A673 (cell line): ENCODE results near the gene FNDC3B.

ENCODE experiments used
- EZH2 ChIP-seq: fragments of 200-600 bp; sonication (generic); IDR thresholded peaks from 2 replicates; pipeline ENCODE4 v1.6.1; 2017; ENCODE audit warnings: borderline replicate concordance, low read depth, mild to moderate bottlenecking, mixed read lengths, antibody characterized with exemption, low read length; ENCODE audit not compliant: poor library complexity, severe bottlenecking
- TF ChIP-seq, protein P1 (sequence below): fragments of 300-800, 200-600 bp; sonication (generic); conservative IDR thresholded peaks from 2 replicates; pipeline ENCODE4 v1.5.1; 2017; ENCODE audit warnings: low read depth, mild to moderate bottlenecking, antibody characterized with exemption, low read length, moderate library complexity, mixed read lengths

DNA sequence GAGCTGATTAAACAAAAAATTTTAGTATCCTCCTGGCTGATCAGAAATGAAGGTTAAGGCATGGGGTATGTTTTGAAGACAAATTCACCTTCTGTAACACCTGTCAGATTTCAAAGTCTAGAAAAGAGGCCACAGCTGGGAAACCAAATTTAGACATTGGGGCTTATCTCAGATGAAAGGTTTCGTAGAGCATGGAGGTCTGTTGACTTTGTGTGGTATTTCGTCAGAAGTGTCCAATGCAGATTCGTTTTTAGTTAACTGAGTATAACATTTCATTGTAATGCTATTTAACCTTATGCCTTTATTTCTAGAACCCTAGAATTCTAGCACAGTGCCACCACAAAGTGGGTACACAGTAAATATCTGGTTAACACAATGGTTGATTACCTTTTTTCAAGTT lies 61.7 kb downstream of the FNDC3B start:
- TF ChIP-seq, protein P1, sequence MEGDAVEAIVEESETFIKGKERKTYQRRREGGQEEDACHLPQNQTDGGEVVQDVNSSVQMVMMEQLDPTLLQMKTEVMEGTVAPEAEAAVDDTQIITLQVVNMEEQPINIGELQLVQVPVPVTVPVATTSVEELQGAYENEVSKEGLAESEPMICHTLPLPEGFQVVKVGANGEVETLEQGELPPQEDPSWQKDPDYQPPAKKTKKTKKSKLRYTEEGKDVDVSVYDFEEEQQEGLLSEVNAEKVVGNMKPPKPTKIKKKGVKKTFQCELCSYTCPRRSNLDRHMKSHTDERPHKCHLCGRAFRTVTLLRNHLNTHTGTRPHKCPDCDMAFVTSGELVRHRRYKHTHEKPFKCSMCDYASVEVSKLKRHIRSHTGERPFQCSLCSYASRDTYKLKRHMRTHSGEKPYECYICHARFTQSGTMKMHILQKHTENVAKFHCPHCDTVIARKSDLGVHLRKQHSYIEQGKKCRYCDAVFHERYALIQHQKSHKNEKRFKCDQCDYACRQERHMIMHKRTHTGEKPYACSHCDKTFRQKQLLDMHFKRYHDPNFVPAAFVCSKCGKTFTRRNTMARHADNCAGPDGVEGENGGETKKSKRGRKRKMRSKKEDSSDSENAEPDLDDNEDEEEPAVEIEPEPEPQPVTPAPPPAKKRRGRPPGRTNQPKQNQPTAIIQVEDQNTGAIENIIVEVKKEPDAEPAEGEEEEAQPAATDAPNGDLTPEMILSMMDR = no peak
- TF ChIP-seq EZH2 = no peak
